CD14-positive monocyte (primary cell): ENCODE measurements around the gene HPGD. TPM values are rescaled to one million over a fixed set of nuclear protein-coding genes. Genes with fewer than 3 reads are reported as not detected.

Experiments
- DNase-seq, 3 donors: peaks; one replicate each; pipeline ENCODE4 v3.0.0-alpha.2; 2011 to 2022
- H2AFZ ChIP-seq: 2 replicates; pipeline ENCODE4 v1.6.0; 2012; ENCODE audit warnings: mild to moderate bottlenecking, low read depth, low read length, inconsistent platforms; ENCODE audit not compliant: insufficient read depth, poor library complexity, severe bottlenecking
- H3K27ac ChIP-seq, 2 donors: 1 replicate in 1 of 2; 2 replicates in 1 of 2; pipeline ENCODE4 v1.5.1; 2012 to 2013; ENCODE audit warnings: low read length in 2 of 2, control low read depth in 1 of 2, inconsistent platforms in 1 of 2, low read depth in 1 of 2, mild to moderate bottlenecking in 1 of 2
- H3K27me3 ChIP-seq, 2 donors: one replicate each; pipeline versions ENCODE4 v1.6.0 to v1.6.1; 2011 to 2013; ENCODE audit warnings: low read length in 2 of 2; ENCODE audit not compliant: control insufficient read depth in 2 of 2, insufficient read depth in 2 of 2
- H3K36me3 ChIP-seq, 2 donors: replicated peaks in 1 of 2; 1 replicate in 1 of 2; 2 replicates in 1 of 2; pipeline versions ENCODE4 v1.5.1 to v1.6.1; 2012 to 2013; ENCODE audit warnings: low read length in 2 of 2, control low read depth in 1 of 2, inconsistent platforms in 1 of 2, mild to moderate bottlenecking in 1 of 2; ENCODE audit not compliant: insufficient read depth in 2 of 2, control insufficient read depth in 1 of 2
- H3K4me1 ChIP-seq, 2 donors: 1 replicate in 1 of 2; 2 replicates in 1 of 2; pipeline versions ENCODE4 v1.5.1 to v1.6.1; 2012 to 2013; ENCODE audit warnings: low read length in 2 of 2, control low read depth in 1 of 2, inconsistent platforms in 1 of 2, mild to moderate bottlenecking in 1 of 2, moderate library complexity in 1 of 2; ENCODE audit not compliant: insufficient read depth in 2 of 2, control insufficient read depth in 1 of 2
- H3K4me2 ChIP-seq: replicated peaks from 2 replicates; pipeline ENCODE3; 2012; ENCODE audit warnings: low read length, moderate library complexity, mild to moderate bottlenecking; ENCODE audit not compliant: poor library complexity, severe bottlenecking; ENCODE audit errors: extremely low read depth
- H3K4me3 ChIP-seq, 3 experiments: fragments of 200-600 bp in 1 of 3; sonication (generic) in 1 of 3; replicated peaks in 1 of 3; 1 replicate in 2 of 3; 2 replicates in 1 of 3; pipeline ENCODE4 v1.5.1; 2011 to 2013; ENCODE audit warnings: low read length in 3 of 3, mild to moderate bottlenecking in 3 of 3, control low read depth in 2 of 3, low read depth in 2 of 3, inconsistent platforms in 1 of 3, moderate library complexity in 1 of 3
- H3K79me2 ChIP-seq: 2 replicates; pipeline ENCODE4 v1.6.0; 2012; ENCODE audit warnings: mild to moderate bottlenecking, control low read depth, inconsistent platforms, low read length, moderate library complexity; ENCODE audit not compliant: insufficient read depth
- H3K9ac ChIP-seq: 2 replicates; pipeline ENCODE4 v1.6.0; 2017; ENCODE audit warnings: low read length, mild to moderate bottlenecking; ENCODE audit not compliant: insufficient read depth, poor library complexity, severe bottlenecking
- H3K9me3 ChIP-seq, 2 donors: replicated peaks in 1 of 2; 1 replicate in 1 of 2; 2 replicates in 1 of 2; pipeline versions ENCODE4 v1.5.1 to v1.6.1; 2012 to 2013; ENCODE audit warnings: low read length in 2 of 2, control low read depth in 1 of 2; ENCODE audit not compliant: control insufficient read depth in 1 of 2, insufficient read depth in 1 of 2
- H4K20me1 ChIP-seq: 2 replicates; pipeline ENCODE4 v1.6.0; 2012; ENCODE audit warnings: mild to moderate bottlenecking, low read length, control low read depth, moderate library complexity; ENCODE audit not compliant: insufficient read depth
- H3K27ac Mint-ChIP-seq, 7 donors: one replicate each; pipeline ENCODE4 v1.8.0; 2020; ENCODE audit warnings: mild to moderate bottlenecking in 7 of 7, mixed read lengths in 7 of 7, moderate library complexity in 6 of 7, inconsistent platforms in 2 of 7
- H3K27me3 Mint-ChIP-seq, 3 donors: one replicate each; pipeline ENCODE4 v1.8.0; 2021 to 2022; ENCODE audit warnings: low read depth in 3 of 3, mild to moderate bottlenecking in 3 of 3, mixed read lengths in 3 of 3, moderate library complexity in 3 of 3, inconsistent platforms in 1 of 3
- H3K36me3 Mint-ChIP-seq, 2 donors: one replicate each; pipeline ENCODE4 v1.8.0; 2020; ENCODE audit warnings: mixed read lengths in 2 of 2, inconsistent platforms in 1 of 2, mild to moderate bottlenecking in 1 of 2
- H3K4me1 Mint-ChIP-seq: one replicate; pipeline ENCODE4 v1.8.0; 2020; ENCODE audit warnings: mild to moderate bottlenecking, mixed read lengths
- H3K4me3 Mint-ChIP-seq, 2 donors: one replicate each; pipeline ENCODE4 v1.8.0; 2020; ENCODE audit warnings: mild to moderate bottlenecking in 2 of 2, mixed read lengths in 2 of 2, moderate library complexity in 1 of 2
- H3K9me3 Mint-ChIP-seq, 7 donors: one replicate each; pipeline ENCODE4 v1.8.0; 2020 to 2022; ENCODE audit warnings: mixed read lengths in 7 of 7, mild to moderate bottlenecking in 6 of 7, moderate library complexity in 6 of 7, inconsistent platforms in 2 of 7
- CTCF ChIP-seq: fragments of 200-600 bp; IDR thresholded peaks from one replicate; pipeline ENCODE4 v1.8.0; 2022; ENCODE audit warnings: antibody characterized with exemption, mild to moderate bottlenecking
- WGBS: methylation state at CpG from one replicate; pipeline ENCODE4 v1.1.5; 2013; ENCODE audit warnings: missing lambda C conversion rate; ENCODE audit not compliant: insufficient coverage; 5-methylcytosine and 5-hydroxymethylcytosine counted together
- intact Hi-C, 2 donors: fragments of 100-400 bp; cut with micrococcal nuclease; formaldehyde crosslinking; loops; one replicate each; pipeline versions ENCODE4 v1.15.0 to v1.15.1; 2023
- polyA plus RNA-seq, 3 donors: library from polyadenylated mRNA; depleted of rRNA in 1 of 3; unstranded in 2 of 3; stranded (reverse) in 1 of 3; fragments of 300-500 nt in 2 of 3; fragments of >200 nt in 1 of 3; fragmentation: Illumina TruSeq in 2 of 3; gene quantifications; 1 replicate in 2 of 3; 2 replicates in 1 of 3; pipeline ENCODE4 v1.2.3, GENCODE V29; 2012 to 2021

Gene HPGD
- polyA plus RNA-seq, 3 donors, result 0.17 to 2.3 (median 1.3) TPM

- Histone ChIP-seq H3K9ac (no peak overlapping the region), H3K36me3 (no peaks in the 10 kb centered on the region)
- peaks cover 0 to 4% (median 1%) of the 10 kb centered on the region in 7 donors for H3K9me3 Mint-ChIP-seq
Measured at GRCh38 chr4:174485025-174485424, 37.3 kb downstream of the HPGD start.

GRCh38 chr4:174483792-174484191, 38.5 kb downstream of the HPGD start:
- Mint-ChIP-seq H3K9me3 (peaks cover 0 to 4% (median 1%) of the 10 kb centered on the region in 7 donors), H3K27me3 (peaks cover 0 to 4% (median 3%) of the 10 kb centered on the region in 3 donors), H3K4me3 (no peak overlapping the region), H3K36me3 (no peaks in the 10 kb centered on the region), H3K4me1 (no peaks in the 10 kb centered on the region), H3K27ac (peak overlapping the region in 1 of 7 donors; percentile 6)
- Histone ChIP-seq H3K9me3 (no peaks in the 10 kb centered on the region), H3K4me1 (no peaks in the 10 kb centered on the region), H4K20me1 (no peaks in the 10 kb centered on the region), H3K79me2 (no peaks in the 10 kb centered on the region), H3K27ac (no peak overlapping the region), H2AFZ (no peak overlapping the region), H3K4me2 (no peak overlapping the region), H3K9ac (no peak overlapping the region), H3K27me3 (no peaks in the 10 kb centered on the region), H3K4me3 (no peak overlapping the region), H3K36me3 (no peaks in the 10 kb centered on the region)
- WGBS, result 100% methylated on average over 1 of the region's 3 CpGs
- no peak for TF ChIP-seq CTCF
- DNase-seq, result no peak
- intact Hi-C loops, result no loop called here

More at GRCh38 chr4:174485025-174485424, 37.3 kb downstream of the HPGD start:
- Histone ChIP-seq H4K20me1 (no peaks in the 10 kb centered on the region), H2AFZ (no peak overlapping the region), H3K27ac (no peak overlapping the region), H3K4me3 (no peak overlapping the region), H3K4me2 (no peak overlapping the region), H3K79me2 (no peaks in the 10 kb centered on the region), H3K27me3 (no peaks in the 10 kb centered on the region), H3K9me3 (no peaks in the 10 kb centered on the region), H3K4me1 (no peaks in the 10 kb centered on the region)
- Mint-ChIP-seq H3K36me3 (no peaks in the 10 kb centered on the region), H3K4me1 (no peaks in the 10 kb centered on the region), H3K27me3 (peaks cover 0 to 3% (median 1%) of the 10 kb centered on the region in 3 donors), H3K27ac (no peak overlapping the region), H3K4me3 (no peak overlapping the region)
- DNase-seq, result no peak
- TF ChIP-seq CTCF, result no peak
- WGBS, result 80% methylated on average over 1 of the region's 5 CpGs
- intact Hi-C loops, result no loop called here
